HFF-Myc (cell line): ENCODE data around the gene PDE4B.

Source experiments
- DNase-seq: peaks from one replicate; pipeline ENCODE4 v3.0.0-alpha.2; 2011; ENCODE audit warnings: low read depth; ENCODE audit errors: extremely low read depth
- H3K4me3 ChIP-seq: replicated peaks from 2 replicates; pipeline ENCODE4 v1.5.1; 2011; ENCODE audit warnings: low read depth, mild to moderate bottlenecking, control low read depth, low read length
- TF ChIP-seq, protein P1 (sequence below): IDR thresholded peaks from 2 replicates; pipeline ENCODE4 v1.5.1; 2012; ENCODE audit warnings: mild to moderate bottlenecking, low read depth, low read length, control low read depth; ENCODE audit errors: missing control alignments

The PDE4B gene

DNA sequence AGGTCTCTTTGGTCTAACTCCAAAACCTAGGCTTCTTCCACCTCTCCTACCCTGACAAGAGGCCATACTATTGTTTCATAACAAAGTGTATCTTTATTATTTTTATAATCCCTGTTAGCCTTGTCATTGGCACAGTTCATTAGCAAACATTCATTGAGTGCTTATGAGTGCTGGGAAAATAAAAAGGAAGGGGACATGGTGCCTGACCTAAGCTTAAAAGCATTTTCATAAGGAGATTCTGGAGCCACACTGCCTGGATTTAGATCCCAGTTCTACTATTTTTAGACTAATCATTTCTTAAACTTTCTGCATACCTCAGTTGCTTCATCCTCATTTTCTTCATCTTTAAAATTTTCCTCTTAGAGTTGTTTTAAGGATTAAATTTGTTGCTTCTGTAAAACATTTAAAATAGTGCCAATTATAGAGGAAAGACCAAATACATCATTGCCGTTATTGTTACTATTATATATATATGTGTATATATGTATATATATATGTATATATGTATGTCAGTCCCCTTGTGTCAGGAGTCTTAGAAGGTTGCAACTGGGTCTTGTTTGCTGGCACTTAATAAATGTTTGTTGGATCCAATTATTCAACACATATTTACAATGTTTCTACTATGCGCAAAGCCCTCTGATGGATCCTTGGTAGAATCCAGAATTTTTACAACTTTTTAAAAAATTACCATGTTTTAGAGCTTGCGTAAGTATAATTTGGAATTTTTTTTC is 490.4 kb downstream of the PDE4B start:
- TF ChIP-seq, protein P1, sequence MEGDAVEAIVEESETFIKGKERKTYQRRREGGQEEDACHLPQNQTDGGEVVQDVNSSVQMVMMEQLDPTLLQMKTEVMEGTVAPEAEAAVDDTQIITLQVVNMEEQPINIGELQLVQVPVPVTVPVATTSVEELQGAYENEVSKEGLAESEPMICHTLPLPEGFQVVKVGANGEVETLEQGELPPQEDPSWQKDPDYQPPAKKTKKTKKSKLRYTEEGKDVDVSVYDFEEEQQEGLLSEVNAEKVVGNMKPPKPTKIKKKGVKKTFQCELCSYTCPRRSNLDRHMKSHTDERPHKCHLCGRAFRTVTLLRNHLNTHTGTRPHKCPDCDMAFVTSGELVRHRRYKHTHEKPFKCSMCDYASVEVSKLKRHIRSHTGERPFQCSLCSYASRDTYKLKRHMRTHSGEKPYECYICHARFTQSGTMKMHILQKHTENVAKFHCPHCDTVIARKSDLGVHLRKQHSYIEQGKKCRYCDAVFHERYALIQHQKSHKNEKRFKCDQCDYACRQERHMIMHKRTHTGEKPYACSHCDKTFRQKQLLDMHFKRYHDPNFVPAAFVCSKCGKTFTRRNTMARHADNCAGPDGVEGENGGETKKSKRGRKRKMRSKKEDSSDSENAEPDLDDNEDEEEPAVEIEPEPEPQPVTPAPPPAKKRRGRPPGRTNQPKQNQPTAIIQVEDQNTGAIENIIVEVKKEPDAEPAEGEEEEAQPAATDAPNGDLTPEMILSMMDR, result no peak
- no peak overlapping the region for H3K4me3 ChIP-seq
- DNase-seq, result no peak

GRCh38 chr1:66283622-66284041 is 490.9 kb downstream of the PDE4B start:
- TF ChIP-seq, protein P1, result no peak
- H3K4me3 ChIP-seq, result no peak overlapping the region
- DNase-seq, result no peak

DNA sequence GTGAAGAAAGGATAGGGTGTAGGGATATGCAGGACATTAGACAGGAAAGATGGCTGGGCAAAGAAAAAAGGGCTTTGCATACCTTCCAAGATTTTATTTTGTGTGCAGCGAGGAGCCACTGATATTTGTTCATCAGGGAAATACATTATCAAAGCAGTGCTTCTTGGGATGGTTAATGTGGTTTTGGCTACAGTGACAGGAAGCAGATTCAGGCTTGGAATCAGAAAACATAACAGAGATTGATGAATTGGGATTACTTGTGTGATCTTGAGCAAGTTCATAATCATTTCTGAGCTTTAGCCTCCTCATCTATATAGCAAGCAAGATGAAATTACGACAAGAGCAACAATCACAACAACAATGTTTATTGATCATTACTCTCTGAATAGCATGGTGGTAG is 492.1 kb downstream of the PDE4B start:
- no peak for DNase-seq
- H3K4me3 ChIP-seq, result no peak overlapping the region
- TF ChIP-seq, protein P1, result no peak

DNA sequence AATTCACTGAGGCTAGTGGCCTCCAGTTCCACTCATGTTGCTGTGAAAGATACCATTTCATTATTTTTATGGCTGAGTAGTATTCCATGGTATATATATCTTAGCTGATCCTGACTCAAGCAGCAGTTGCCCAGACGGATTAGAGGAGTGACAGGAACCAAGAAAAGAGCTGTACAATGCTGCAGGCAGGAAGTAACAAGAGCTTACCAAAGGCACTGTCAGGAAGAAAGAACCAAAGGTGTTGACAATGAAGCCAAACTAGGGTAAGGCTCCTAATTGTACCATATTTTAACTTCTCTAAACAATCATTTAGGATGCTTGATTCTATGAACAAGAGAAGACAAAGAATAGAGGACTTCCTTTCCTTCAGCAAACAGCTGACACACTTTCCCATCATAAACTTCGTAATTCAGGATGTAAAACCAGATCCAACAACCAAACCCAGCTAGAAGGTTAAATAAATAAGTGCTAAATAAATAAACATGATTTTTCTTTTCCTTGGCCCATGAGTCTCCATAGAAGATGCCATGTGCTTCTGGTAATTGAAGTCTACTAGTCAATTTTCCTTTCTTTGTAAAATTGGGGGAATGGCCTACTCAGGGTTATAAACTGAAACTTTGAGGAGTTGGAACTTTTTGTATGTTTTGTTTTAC is 493.0 kb downstream of the PDE4B start:
- no peak for DNase-seq
- no peak overlapping the region for H3K4me3 ChIP-seq
- TF ChIP-seq, protein P1, result no peak

DNA sequence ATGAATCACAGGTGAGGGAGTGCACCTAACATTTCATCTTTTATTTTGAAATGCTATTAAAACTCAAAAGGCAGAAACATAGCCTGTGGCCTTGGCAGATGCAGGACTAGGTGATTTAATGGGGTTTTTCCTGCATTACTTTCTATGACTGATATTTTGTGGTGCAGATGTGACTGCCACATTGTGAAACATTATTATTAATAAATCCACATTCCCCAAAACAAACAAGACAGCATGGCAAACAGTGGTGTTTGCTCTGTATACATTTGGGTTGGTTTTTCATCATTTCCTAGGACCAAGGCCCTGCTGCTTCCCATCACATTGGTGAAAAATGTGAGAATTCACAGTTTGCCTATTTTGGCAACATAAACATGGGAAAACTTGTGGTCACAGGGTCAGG is 493.6 kb downstream of the PDE4B start:
- no peak overlapping the region for H3K4me3 ChIP-seq
- no peak for DNase-seq
- TF ChIP-seq, protein P1, result no peak

GRCh38 chr1:66288048-66288447 is 495.4 kb downstream of the PDE4B start:
- TF ChIP-seq, protein P1, result no peak
- DNase-seq, result no peak

More at GRCh38 chr1:66288048-66288447, 495.4 kb downstream of the PDE4B start:
- H3K4me3 ChIP-seq, result no peak overlapping the region
